AG04449 (cell line): Measurements from ENCODE around the gene UNC119.
"Not testable (repeated sequence)": the region's sequence is repeated elsewhere in the genome, so short reads cannot be mapped to it uniquely, and the experiment has no call there.

ENCODE experiments used
- CTCF ChIA-PET: fragments of 350-600 bp; formaldehyde crosslinking; extraction: SDS; loops from one replicate; lab custom pipeline; 2021; ENCODE audit warnings: antibody characterized with exemption; lab: Yijun Ruan, JAX
- POLR2A ChIA-PET: fragments of 400-600, 350-600 bp; formaldehyde crosslinking; extraction: SDS; loops from one replicate; lab custom pipeline; 2020; ENCODE audit warnings: antibody characterized with exemption, inconsistent platforms; lab: Yijun Ruan, JAX
- DNase-seq: peaks from one replicate; pipeline ENCODE4 v3.0.0-alpha.2; 2010; ENCODE audit warnings: low read depth, low spot score
- H3K4me3 ChIP-seq: 2 replicates; pipeline ENCODE4 v1.5.1; 2011; ENCODE audit warnings: low read depth, mild to moderate bottlenecking, control low read depth, low read length
- CTCF ChIP-seq: IDR thresholded peaks from one replicate; pipeline ENCODE4 v1.5.1; 2011; ENCODE audit warnings: mild to moderate bottlenecking, moderate library complexity, low read length, control low read depth, inconsistent platforms; ENCODE audit not compliant: insufficient read depth; ENCODE audit errors: missing control alignments

Gene UNC119

GRCh38 chr17:28578246-28579195, 26.1 kb upstream of the UNC119 start:
- H3K4me3 ChIP-seq: no peak overlapping the region
- TF ChIP-seq CTCF: no peak
- ChIA-PET CTCF (interaction anchor here (0.7 to 1.5 kb wide), 3 partner anchors 30 to 38 kb away, joined by 3 to 4 read pairs (median 3); no protein-coding TSS in a partner anchor), POLR2A (no interaction called here)
- DNase-seq: no peak

GRCh38 chr17:28577466-28577824, 25.0 kb upstream of the UNC119 start:
- CTCF ChIA-PET: interaction anchor here (0.7 to 1.7 kb wide), 4 partner anchors 12 to 66 kb away, joined by 3 to 5 read pairs (median 4); no protein-coding TSS in a partner anchor

GRCh38 chr17:28576758-28577465, 24.5 kb upstream of the UNC119 start, which contains the start of gene ALDOC:
Gene ALDOC (minus strand): TSS chr17:28576895. CDS start chr17:28575532, 1,363 bp downstream.
- TF ChIP-seq CTCF: no peak
- ChIA-PET POLR2A (interaction anchor here (1.4 kb wide), 1 partner anchor 41 kb away, joined by 3 read pairs; no protein-coding TSS in a partner anchor), CTCF (interaction anchor here (0.7 to 1.7 kb wide), 4 partner anchors 13 to 67 kb away, joined by 3 to 5 read pairs (median 4); no protein-coding TSS in a partner anchor)
- peak within 1 kb of the TSS; percentile 55 for H3K4me3 ChIP-seq
- DNase-seq: peak; percentile 51

More at GRCh38 chr17:28577466-28577824, 25.0 kb upstream of the UNC119 start:
- TF ChIP-seq CTCF: no peak
- no peak overlapping the region for H3K4me3 ChIP-seq
- POLR2A ChIA-PET: interaction anchor here (1.4 kb wide), 1 partner anchor 41 kb away, joined by 3 read pairs; no protein-coding TSS in a partner anchor
- DNase-seq: no peak

- DNase-seq, POLR2A ChIA-PET: not testable (repeated sequence)
- CTCF ChIA-PET: interaction anchor here (1.2 kb wide), 1 partner anchor 25 kb away, joined by 4 read pairs; no protein-coding TSS in a partner anchor
- H3K4me3 ChIP-seq: peak overlapping the region; percentile 25
Observed at GRCh38 chr17:28576016-28576415, 23.6 kb upstream of the UNC119 start.

GRCh38 chr17:28575126-28575795, 22.8 kb upstream of the UNC119 start:
- no peak for DNase-seq
- no peak overlapping the region for H3K4me3 ChIP-seq
- CTCF ChIA-PET: interaction anchor here (1.2 kb wide), 1 partner anchor 24 kb away, joined by 4 read pairs; no protein-coding TSS in a partner anchor
- TF ChIP-seq CTCF: no peak
- POLR2A ChIA-PET: no interaction called here

GRCh38 chr17:28574526-28574925, 22.1 kb upstream of the UNC119 start:
- ChIA-PET POLR2A (no interaction called here), CTCF (no interaction called here)
- no peak overlapping the region for H3K4me3 ChIP-seq
- no peak for DNase-seq
- TF ChIP-seq CTCF: no peak
